PC-9 (cell line): ENCODE results near the gene NT5DC1. TPM values are rescaled to one million over a fixed set of nuclear protein-coding genes. Genes with fewer than 3 reads are reported as not detected.

ENCODE experiments used
- BruUV-seq: library from RNA; stranded (reverse); fragments of 400-500 nt; replicated peaks from 2 replicates; lab custom pipeline; 2021; lab: Mats Ljungman, UMichigan
- CTCF ChIA-PET: fragments of 300-600 bp; sonication (Branson Sonifier 250); formaldehyde crosslinking; loops from one replicate; lab custom pipeline; 2022; ENCODE audit warnings: antibody characterized with exemption; lab: Charles Lee
- POLR2A ChIA-PET: fragments of 300-600 bp; sonication (Branson Sonifier 250); formaldehyde crosslinking; loops from one replicate; lab custom pipeline; 2022; ENCODE audit warnings: antibody characterized with exemption; ENCODE audit not compliant: unreplicated experiment; lab: Charles Lee
- DNase-seq, 2 experiments: peaks; one replicate each; pipeline versions ENCODE4 v3.0.0 to v3.0.0-alpha.2; 2015 to 2022; ENCODE audit warnings: mixed read lengths in 1 of 2
- H2AFZ ChIP-seq: fragments of 200-600 bp; sonication (generic); 2 replicates; pipeline ENCODE4 v1.8.1; 2017; ENCODE audit warnings: antibody characterized with exemption
- H3F3A ChIP-seq: fragments of 200-600 bp; sonication (generic); 2 replicates; pipeline ENCODE4 v1.8.1; 2017; ENCODE audit warnings: antibody characterized with exemption, mild to moderate bottlenecking, low read depth; ENCODE audit not compliant: insufficient read depth
- H3K27ac ChIP-seq: fragments of 200-600 bp; sonication (generic); 2 replicates; pipeline ENCODE4 v1.6.1; 2016; ENCODE audit warnings: mixed run types
- H3K27me3 ChIP-seq: fragments of 200-600 bp; sonication (generic); 2 replicates; pipeline ENCODE4 v1.6.1; 2016; ENCODE audit warnings: low read depth, mixed run types; ENCODE audit not compliant: insufficient read depth
- H3K36me3 ChIP-seq: fragments of 200-600 bp; sonication (generic); 2 replicates; pipeline ENCODE4 v1.6.1; 2016; ENCODE audit warnings: low read depth, mixed run types
- H3K4me1 ChIP-seq: fragments of 200-600 bp; sonication (generic); replicated peaks from 2 replicates; pipeline ENCODE4 v1.6.1; 2016; ENCODE audit warnings: mixed run types; ENCODE audit not compliant: insufficient read depth
- H3K4me2 ChIP-seq: fragments of 200-600 bp; sonication (generic); 2 replicates; pipeline ENCODE4 v1.6.1; 2017; ENCODE audit warnings: mixed run types
- H3K4me3 ChIP-seq: fragments of 200-600 bp; sonication (generic); 2 replicates; pipeline ENCODE4 v1.6.1; 2016; ENCODE audit warnings: mixed run types
- H3K79me2 ChIP-seq: fragments of 200-600 bp; sonication (generic); 2 replicates; pipeline ENCODE4 v1.6.1; 2017; ENCODE audit warnings: low read depth, mixed run types
- H3K9me2 ChIP-seq: fragments of 200-600 bp; sonication (generic); 2 replicates; pipeline ENCODE4 v1.8.1; 2017; ENCODE audit warnings: mild to moderate bottlenecking; ENCODE audit not compliant: insufficient read depth
- H3K9me3 ChIP-seq: fragments of 200-600 bp; sonication (generic); 2 replicates; pipeline ENCODE4 v1.8.1; 2016; ENCODE audit warnings: low read depth; ENCODE audit not compliant: insufficient read depth
- H4K20me1 ChIP-seq: fragments of 200-600 bp; sonication (generic); 2 replicates; pipeline ENCODE4 v1.8.1; 2017; ENCODE audit not compliant: insufficient read depth
- CTCF ChIP-seq: fragments of 200-600 bp; sonication (generic); conservative IDR thresholded peaks from 2 replicates; pipeline ENCODE4 v1.6.1; 2017; ENCODE audit warnings: mixed run types, antibody characterized with exemption, mild to moderate bottlenecking, moderate library complexity
- EZH2 ChIP-seq: fragments of 200-600 bp; sonication (generic); IDR thresholded peaks from 2 replicates; pipeline ENCODE4 v1.8.0; 2017; ENCODE audit warnings: antibody characterized with exemption, low read depth
- intact Hi-C: fragments of 100-400 bp; cut with micrococcal nuclease; formaldehyde crosslinking; loops from one replicate; pipeline ENCODE4 v1.10.0; 2022; ENCODE audit not compliant: unreplicated experiment
- total RNA-seq: library from RNA; stranded (reverse); gene quantifications from 2 replicates; pipeline ENCODE4 v1.2.3, GENCODE V29; 2021

Gene NT5DC1
- total RNA-seq, 1 experiment from 2014 or later, result 33.5 TPM

- Histone ChIP-seq H3K9me2 (no peaks in the 10 kb centered on the region; the same call in 1 of the 2 replicates), H4K20me1 (no peaks in the 10 kb centered on the region), H3K27ac (peak overlapping the region; percentile 32; the same call in 1 of the 2 replicates), H2AFZ (no peak overlapping the region), H3K36me3 (no peaks in the 10 kb centered on the region), H3K4me1 (no peaks in the 10 kb centered on the region), H3K27me3 (no peaks in the 10 kb centered on the region), H3K9me3 (no peaks in the 10 kb centered on the region), H3K4me3 (no peak overlapping the region), H3K79me2 (no peaks in the 10 kb centered on the region), H3K4me2 (no peak overlapping the region), H3F3A (peaks cover 6% of the 10 kb centered on the region)
- ChIA-PET POLR2A (no interaction called here), CTCF (interaction anchor here (1.5 to 2.0 kb wide), 2 partner anchors 51 to 344 kb away, joined by 5 to 6 read pairs; no protein-coding TSS in a partner anchor)
- intact Hi-C loops, result loop anchor here (5.0 kb wide), 2 partner anchors 355 to 430 kb away; partner anchors contain the start of gene RWDD1
- BruUV-seq, result no TSS peak
- peak in 1 of 2 experiments; percentile 53 for DNase-seq
- TF ChIP-seq EZH2 (no peak), CTCF (peak; percentile 77)
These were observed 116.4 kb downstream of the NT5DC1 start for GRCh38 chr6:116217069-116217468.

GRCh38 chr6:116218172-116218633 lies 117.5 kb downstream of the NT5DC1 start:
- Histone ChIP-seq H3K27me3 (no peaks in the 10 kb centered on the region), H3K79me2 (no peaks in the 10 kb centered on the region), H3K4me1 (no peaks in the 10 kb centered on the region), H3K4me2 (no peak overlapping the region), H3K27ac (no peak overlapping the region), H3K9me3 (no peaks in the 10 kb centered on the region), H3K4me3 (no peak overlapping the region), H3K36me3 (no peaks in the 10 kb centered on the region), H2AFZ (no peak overlapping the region), H3K9me2 (no peaks in the 10 kb centered on the region), H4K20me1 (no peaks in the 10 kb centered on the region), H3F3A (peaks cover 6% of the 10 kb centered on the region)
- CTCF ChIA-PET, result interaction anchor here (0.5 to 2.0 kb wide), 4 partner anchors 39 to 343 kb away, joined by 3 to 6 read pairs (median 4); no protein-coding TSS in a partner anchor
- no TSS peak for BruUV-seq
- POLR2A ChIA-PET, result interaction anchor here (0.5 kb wide), 1 partner anchor 59 kb away, joined by 22 read pairs; no protein-coding TSS in a partner anchor
- TF ChIP-seq EZH2 (no peak), CTCF (peak; percentile 78)
- no peak for DNase-seq
- intact Hi-C loops, result loop anchor here (5.0 kb wide), 2 partner anchors 354 to 429 kb away; partner anchors contain the start of gene RWDD1

GRCh38 chr6:116218866-116219265 lies 118.2 kb downstream of the NT5DC1 start:
- Histone ChIP-seq H3K9me2 (no peaks in the 10 kb centered on the region), H3K9me3 (no peaks in the 10 kb centered on the region), H3K4me2 (no peak overlapping the region), H3F3A (peaks cover 6% of the 10 kb centered on the region), H3K79me2 (no peaks in the 10 kb centered on the region), H2AFZ (no peak overlapping the region), H3K36me3 (no peaks in the 10 kb centered on the region), H3K4me1 (no peaks in the 10 kb centered on the region), H4K20me1 (no peaks in the 10 kb centered on the region), H3K27me3 (no peaks in the 10 kb centered on the region), H3K27ac (no peak overlapping the region), H3K4me3 (no peak overlapping the region)
- no TSS peak for BruUV-seq
- no peak for TF ChIP-seq CTCF
- TF ChIP-seq EZH2, result no peak
- CTCF ChIA-PET, result interaction anchor here (0.6 kb wide), 1 partner anchor 340 kb away, joined by 3 read pairs; no protein-coding TSS in a partner anchor
- POLR2A ChIA-PET, result interaction anchor here (0.6 kb wide), 1 partner anchor 461 kb away, joined by 3 read pairs; no protein-coding TSS in a partner anchor
- DNase-seq, result no peak
- intact Hi-C loops, result loop anchor here (5.0 kb wide), 2 partner anchors 353 to 428 kb away; partner anchors contain the start of gene RWDD1
